Esophagus squamous epithelium (tissue), 5 donors: ENCODE data around the gene ATP1A1. TPM values are rescaled to one million over a fixed set of nuclear protein-coding genes. Genes with fewer than 3 reads are reported as not detected.

ENCODE experiments used
- DNase-seq: peaks from one replicate; lab custom pipeline; 2025; lab: John Stamatoyannopoulos, UW
- H3K27ac ChIP-seq, 4 donors: fragments of 200-600 bp; sonication (generic); one replicate each; pipeline ENCODE4 v1.5.1; 2016 to 2019; ENCODE audit warnings: mild to moderate bottlenecking in 1 of 4
- H3K27me3 ChIP-seq, 4 donors: fragments of 200-600 bp; sonication (generic); 1 replicate in 3 of 4; 2 replicates in 1 of 4; pipeline versions ENCODE4 v1.5.1 to v1.6.0; 2017 to 2021; ENCODE audit warnings: antibody characterized with exemption in 1 of 4
- H3K36me3 ChIP-seq, 3 donors: fragments of 200-600 bp; sonication (generic); one replicate each; pipeline ENCODE4 v1.5.1; 2016 to 2019
- H3K4me1 ChIP-seq, 3 donors: fragments of 200-600 bp; sonication (generic); one replicate each; pipeline ENCODE4 v1.5.1; 2017 to 2019
- H3K4me3 ChIP-seq, 4 donors: fragments of 200-600 bp; sonication (generic); 1 replicate in 3 of 4; 2 replicates in 1 of 4; pipeline ENCODE4 v1.5.1; 2016 to 2019; ENCODE audit warnings: mild to moderate bottlenecking in 2 of 4, moderate library complexity in 1 of 4
- H3K9me3 ChIP-seq, 3 donors: fragments of 200-600 bp; sonication (generic); one replicate each; pipeline ENCODE4 v1.5.1; 2016 to 2019
- POLR2A ChIP-seq, 4 donors: fragments of 450-650 bp; IDR thresholded peaks; one replicate each; pipeline ENCODE4 v1.6.1; 2017; ENCODE audit warnings: antibody characterized with exemption in 4 of 4, mild to moderate bottlenecking in 4 of 4, moderate library complexity in 3 of 4
- WGBS, 2 donors: methylation state at CpG; one replicate each; pipeline ENCODE4 v1.1.5; 2018; 5-methylcytosine and 5-hydroxymethylcytosine counted together
- intact Hi-C: fragments of 100-400 bp; cut with DNase I; formaldehyde crosslinking; loops from one replicate; pipeline ENCODE4 v1.15.0; 2022
- total RNA-seq, 4 donors: library from RNA; depleted of rRNA; stranded (reverse); fragments of >200 nt; gene quantifications; one replicate each; pipeline ENCODE4 v1.1.0, GENCODE V29; 2016
- TF ChIP-seq, protein P1 (sequence below), 6 experiments: fragments of 450-650 bp in 4 of 6; fragments of 200-600 bp in 2 of 6; sonication (generic) in 2 of 6; IDR thresholded peaks; one replicate each; pipeline ENCODE4 v1.5.1; 2016 to 2019; ENCODE audit warnings: antibody characterized with exemption in 6 of 6, mild to moderate bottlenecking in 4 of 6, moderate library complexity in 4 of 6
- donor health status: DM: yes; HTN: yes; CAD: no.

The ATP1A1 gene
- total RNA-seq, 4 donors from 2014 or later: 310 to 443 (median 391) TPM

DNA sequence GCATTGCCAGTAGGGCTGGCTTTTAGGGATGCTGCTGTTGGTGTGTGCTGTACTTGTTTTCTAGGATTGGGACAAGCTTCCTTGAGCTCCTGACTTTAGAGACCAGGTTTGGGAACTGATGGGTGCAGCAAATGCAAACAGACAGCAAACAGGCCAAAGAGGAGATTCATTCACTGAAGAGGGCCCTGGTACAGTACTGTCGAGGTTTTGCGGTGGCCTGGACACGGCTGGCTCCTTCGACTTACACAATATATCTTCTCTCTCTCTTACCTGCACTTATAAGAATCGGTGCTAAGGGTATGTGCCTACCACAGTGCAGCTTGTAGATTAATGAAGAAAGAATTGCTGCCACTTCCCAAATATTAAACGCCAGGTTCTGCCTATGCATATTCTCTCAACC, 44.6 kb downstream of the ATP1A1 start:
- Histone ChIP-seq H3K27me3 (no peaks in the 10 kb centered on the region), H3K9me3 (no peaks in the 10 kb centered on the region), H3K4me3 (peak overlapping the region; percentile 57 to 96 (median 69)), H3K36me3 (no peaks in the 10 kb centered on the region), H3K27ac (peak overlapping the region; percentile 75 to 85 (median 80)), H3K4me1 (peaks cover 0 to 47% (median 18%) of the 10 kb centered on the region in 3 donors)
- intact Hi-C loops: no loop called here
- 36 to 84% methylated on average over 6 of the region's 6 CpGs for WGBS, 2 donors
- TF ChIP-seq, protein P1, sequence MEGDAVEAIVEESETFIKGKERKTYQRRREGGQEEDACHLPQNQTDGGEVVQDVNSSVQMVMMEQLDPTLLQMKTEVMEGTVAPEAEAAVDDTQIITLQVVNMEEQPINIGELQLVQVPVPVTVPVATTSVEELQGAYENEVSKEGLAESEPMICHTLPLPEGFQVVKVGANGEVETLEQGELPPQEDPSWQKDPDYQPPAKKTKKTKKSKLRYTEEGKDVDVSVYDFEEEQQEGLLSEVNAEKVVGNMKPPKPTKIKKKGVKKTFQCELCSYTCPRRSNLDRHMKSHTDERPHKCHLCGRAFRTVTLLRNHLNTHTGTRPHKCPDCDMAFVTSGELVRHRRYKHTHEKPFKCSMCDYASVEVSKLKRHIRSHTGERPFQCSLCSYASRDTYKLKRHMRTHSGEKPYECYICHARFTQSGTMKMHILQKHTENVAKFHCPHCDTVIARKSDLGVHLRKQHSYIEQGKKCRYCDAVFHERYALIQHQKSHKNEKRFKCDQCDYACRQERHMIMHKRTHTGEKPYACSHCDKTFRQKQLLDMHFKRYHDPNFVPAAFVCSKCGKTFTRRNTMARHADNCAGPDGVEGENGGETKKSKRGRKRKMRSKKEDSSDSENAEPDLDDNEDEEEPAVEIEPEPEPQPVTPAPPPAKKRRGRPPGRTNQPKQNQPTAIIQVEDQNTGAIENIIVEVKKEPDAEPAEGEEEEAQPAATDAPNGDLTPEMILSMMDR (IDR thresholded peaks at IDR 0.05): no peak
- no peak for TF ChIP-seq POLR2A (IDR thresholded peaks at IDR 0.05)
- DNase-seq: no peak

DNA sequence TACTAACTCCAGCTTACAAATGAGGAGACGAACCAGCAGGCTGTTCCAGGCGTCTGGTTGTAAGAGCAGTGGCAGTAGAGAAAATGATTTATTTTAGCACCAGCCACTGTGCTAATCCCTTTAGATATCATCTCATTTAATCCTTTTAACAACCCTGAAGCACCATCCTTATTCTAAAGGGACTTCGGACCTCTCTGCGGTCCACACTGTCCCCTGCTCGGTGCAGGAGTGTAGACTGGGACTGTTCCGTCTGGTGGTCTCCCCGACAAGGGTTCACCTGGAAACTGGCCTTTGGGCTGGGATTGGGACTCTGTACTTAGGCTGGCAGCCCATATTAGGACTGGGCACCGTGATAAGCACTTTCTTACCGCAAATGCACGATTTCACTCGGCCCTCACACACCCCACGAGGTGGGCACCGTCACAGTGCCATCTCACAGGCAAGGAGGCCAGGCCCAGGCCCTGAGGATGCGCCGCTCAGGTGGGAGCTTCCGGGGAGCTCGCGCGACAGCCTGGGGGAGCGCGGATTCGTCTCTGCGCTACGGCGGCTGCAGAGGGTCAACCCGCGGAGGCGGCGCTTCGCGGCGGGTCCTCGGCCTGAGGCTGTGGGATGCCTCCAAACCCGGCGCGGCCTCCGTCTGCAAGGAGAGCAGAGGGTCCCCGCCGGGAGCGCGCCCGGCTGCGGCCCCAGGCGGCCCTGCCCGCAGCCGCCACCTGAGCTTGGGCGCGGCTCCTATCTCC, 45.2 kb downstream of the ATP1A1 start:
- H3K9me3 ChIP-seq: no peaks in the 10 kb centered on the region
- TF ChIP-seq POLR2A (IDR thresholded peaks at IDR 0.05): peak in 1 of 4 donors; percentile 45
- TF ChIP-seq, protein P1 (IDR thresholded peaks at IDR 0.05): peak in 1 of 6 experiments; percentile 19
- H3K4me1 ChIP-seq: peaks cover 0 to 41% (median 18%) of the 10 kb centered on the region in 3 donors
- H3K36me3 ChIP-seq: no peaks in the 10 kb centered on the region
- peak overlapping the region; percentile 75 to 85 (median 80) for H3K27ac ChIP-seq
- DNase-seq: peak; percentile 50
- intact Hi-C loops: no loop called here
- peak overlapping the region; percentile 57 to 96 (median 69) for H3K4me3 ChIP-seq
- no peaks in the 10 kb centered on the region for H3K27me3 ChIP-seq
- WGBS, 2 donors: 3 to 4% methylated on average over 7 to 17 of the region's 48 CpGs

DNA sequence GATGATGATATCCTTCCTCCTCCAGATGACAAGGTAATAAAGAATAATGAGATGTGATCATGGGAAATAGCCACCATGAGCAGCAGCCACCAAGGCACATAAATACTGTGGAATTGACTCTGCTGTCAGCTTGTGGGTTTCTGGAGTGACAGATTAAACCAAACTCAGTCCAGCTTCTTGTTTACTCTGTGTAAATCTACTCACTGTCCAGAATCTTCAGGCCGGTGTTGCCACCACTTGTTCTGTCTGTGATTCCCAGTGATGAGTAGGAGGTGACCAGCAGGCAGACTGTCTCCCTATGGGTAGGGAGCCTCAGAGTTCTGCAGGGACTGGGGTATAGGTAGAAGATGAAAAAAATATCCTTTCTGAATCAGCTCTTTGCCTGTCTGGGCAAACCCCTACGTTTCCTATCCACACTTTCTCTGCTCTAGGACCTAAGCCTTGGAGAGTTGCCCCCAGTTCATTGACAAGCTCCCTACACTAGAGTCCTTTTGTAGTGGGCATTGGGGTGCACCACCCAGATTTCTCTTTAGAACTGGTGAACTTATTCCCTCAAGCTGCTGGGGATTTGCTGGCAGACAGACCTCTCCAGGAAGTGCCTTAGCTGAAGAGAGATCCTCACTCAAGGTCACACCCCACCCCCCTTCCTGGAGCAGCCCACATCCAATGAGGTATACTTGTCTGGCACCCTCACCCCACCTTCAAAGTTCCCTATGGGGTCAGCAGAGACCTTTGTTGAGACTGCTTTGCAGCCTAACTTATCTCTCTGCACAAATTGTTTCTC, 47.6 kb downstream of the ATP1A1 start:
- Histone ChIP-seq H3K36me3 (no peaks in the 10 kb centered on the region), H3K4me1 (peaks cover 0 to 40% (median 18%) of the 10 kb centered on the region in 3 donors), H3K27ac (no peak overlapping the region), H3K9me3 (no peaks in the 10 kb centered on the region), H3K27me3 (no peaks in the 10 kb centered on the region), H3K4me3 (no peak overlapping the region)
- WGBS, 2 donors: 30 to 61% methylated on average over 2 of the region's 2 CpGs
- intact Hi-C loops: loop anchor here (10.0 kb wide), 1 partner anchor 54 kb away; no protein-coding TSS in a partner anchor
- DNase-seq: no peak
- TF ChIP-seq, protein P1 (IDR thresholded peaks at IDR 0.05): no peak
- TF ChIP-seq POLR2A (IDR thresholded peaks at IDR 0.05): no peak

DNA sequence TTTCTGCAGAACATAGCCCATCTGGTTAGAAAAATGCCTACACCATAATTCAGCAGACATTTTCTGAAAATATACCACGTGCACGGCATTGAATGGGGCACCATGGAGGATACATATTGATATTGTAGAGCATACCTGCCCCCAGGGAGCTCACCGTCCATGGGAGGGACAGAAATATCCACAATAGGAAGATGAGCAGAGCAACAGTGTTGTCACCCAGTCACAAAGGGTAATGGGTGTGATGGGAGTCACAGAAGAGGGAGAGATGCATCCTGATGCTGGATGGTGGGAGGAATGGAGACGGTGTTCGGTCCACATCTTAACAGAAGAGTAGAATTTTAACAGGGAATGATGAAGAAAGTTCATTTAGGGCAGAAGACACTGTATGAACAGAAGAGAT, 51.4 kb downstream of the ATP1A1 start:
- no peaks in the 10 kb centered on the region for H3K27me3 ChIP-seq
- no peaks in the 10 kb centered on the region for H3K36me3 ChIP-seq
- 82% methylated on average over 5 of the region's 5 CpGs for WGBS, 2 donors
- H3K9me3 ChIP-seq: no peaks in the 10 kb centered on the region
- intact Hi-C loops: loop anchor here (10.0 kb wide), 1 partner anchor 50 kb away; no protein-coding TSS in a partner anchor
- H3K4me3 ChIP-seq: no peak overlapping the region
- H3K4me1 ChIP-seq: peaks cover 0 to 7% (median 0%) of the 10 kb centered on the region in 3 donors
- H3K27ac ChIP-seq: no peak overlapping the region
- no peak for TF ChIP-seq POLR2A (IDR thresholded peaks at IDR 0.05)
- TF ChIP-seq, protein P1 (IDR thresholded peaks at IDR 0.05): no peak
- no peak for DNase-seq
